NCI-H748 (cell line): ENCODE measurements around the gene JADE3.

ENCODE experiments used
- DNase-seq: peaks from one replicate; lab custom pipeline; 2025; ENCODE audit not compliant: unreplicated experiment; lab: John Stamatoyannopoulos, UW

The JADE3 gene

DNA sequence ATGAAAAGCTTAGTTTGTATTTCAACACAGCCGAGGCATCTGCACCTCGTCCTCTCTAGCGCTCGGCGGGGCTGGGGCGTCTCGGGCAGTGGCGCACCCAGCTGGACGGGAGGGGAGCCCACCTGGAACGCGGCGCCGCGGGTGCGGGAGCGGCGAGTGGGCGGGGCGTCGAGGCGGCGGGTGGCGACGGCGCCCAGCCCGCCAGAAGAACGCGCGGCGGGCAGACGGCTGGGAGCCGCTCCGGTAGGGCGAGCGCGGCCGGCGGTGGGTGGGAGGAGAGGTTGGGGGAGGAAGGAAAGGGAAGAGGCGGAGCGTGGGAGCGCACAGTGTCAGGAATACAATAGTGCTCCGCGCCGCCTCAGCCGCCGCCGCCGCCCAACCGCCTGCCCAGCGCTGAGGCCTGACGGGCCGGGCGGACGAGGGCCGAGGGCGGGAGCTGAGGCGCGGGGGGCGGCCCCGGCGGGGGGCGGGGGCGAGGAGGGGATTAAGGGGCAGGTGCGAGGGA is at the start of gene JADE3:
Gene JADE3, plus strand, starts transcription at position 324 of the 505 bp plus-strand sequence. CDS start 72,474 bp downstream, outside the sequence.
- peak; percentile 85 for DNase-seq

- DNase-seq = no peak
Measured at GRCh38 chrX:46863072-46863471, 49.1 kb upstream of the JADE3 start.

DNA sequence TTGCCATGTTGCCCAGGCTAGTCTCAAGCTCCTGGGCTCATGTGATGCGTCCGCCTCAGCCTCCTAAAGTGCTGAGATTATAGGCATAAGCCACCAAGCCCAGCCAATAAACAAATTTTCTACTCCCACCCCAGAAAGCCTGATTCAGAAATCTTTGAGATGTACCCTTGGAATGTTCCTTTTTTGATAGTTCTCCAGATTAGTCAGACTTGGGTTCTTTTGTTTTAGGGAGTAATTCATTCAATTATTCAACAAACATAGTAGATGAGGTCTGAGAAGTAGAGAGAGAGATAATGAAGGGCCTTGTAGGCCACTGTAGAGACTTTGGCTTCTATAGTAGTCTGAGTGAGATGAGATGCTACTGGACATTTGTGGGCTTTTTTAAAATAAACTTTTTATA is 47.6 kb upstream of the JADE3 start:
- no peak for DNase-seq

DNA sequence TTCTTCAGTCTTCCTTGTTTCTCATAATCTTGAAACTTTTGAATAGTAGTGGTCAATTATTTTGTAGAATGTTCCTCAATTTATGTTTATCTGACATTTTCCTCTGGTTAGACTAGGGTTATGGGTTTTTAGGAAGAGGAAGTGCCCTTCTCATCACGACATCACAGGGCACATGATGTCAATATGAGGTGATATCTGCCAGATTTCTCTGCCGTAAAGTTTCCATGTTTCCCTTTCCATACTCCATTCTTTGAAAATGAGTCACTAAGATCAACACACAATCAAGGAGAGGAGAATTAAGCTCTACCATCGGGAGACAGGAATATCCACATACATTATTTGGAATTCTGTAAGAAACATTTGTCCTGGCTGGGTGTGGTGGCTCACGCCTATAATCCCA is 46.9 kb upstream of the JADE3 start:
- no peak for DNase-seq

GRCh38 chrX:46866726-46867125 is 45.5 kb upstream of the JADE3 start:
- no peak for DNase-seq

- DNase-seq = no peak
Measured at GRCh38 chrX:46873746-46874145, 38.5 kb upstream of the JADE3 start.

DNA sequence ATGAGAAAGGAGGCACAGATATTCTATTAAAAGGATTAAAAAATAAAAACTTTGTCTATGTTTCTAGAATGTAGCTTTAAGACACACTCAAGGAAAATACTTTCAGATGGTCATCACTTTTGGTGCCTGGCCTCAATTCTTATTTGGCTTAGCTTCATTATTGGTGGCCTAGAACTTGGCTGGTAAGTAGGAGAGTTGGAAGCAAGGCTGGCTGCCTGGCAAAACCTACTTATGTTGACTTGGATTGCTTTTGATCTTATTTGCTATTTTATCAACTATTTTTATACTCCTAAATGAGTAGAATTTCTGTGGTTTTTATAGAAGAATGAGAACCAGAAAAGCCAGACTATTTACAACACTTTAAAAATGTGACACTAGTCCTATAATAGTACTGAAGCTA is 35.3 kb upstream of the JADE3 start:
- no peak for DNase-seq

DNA sequence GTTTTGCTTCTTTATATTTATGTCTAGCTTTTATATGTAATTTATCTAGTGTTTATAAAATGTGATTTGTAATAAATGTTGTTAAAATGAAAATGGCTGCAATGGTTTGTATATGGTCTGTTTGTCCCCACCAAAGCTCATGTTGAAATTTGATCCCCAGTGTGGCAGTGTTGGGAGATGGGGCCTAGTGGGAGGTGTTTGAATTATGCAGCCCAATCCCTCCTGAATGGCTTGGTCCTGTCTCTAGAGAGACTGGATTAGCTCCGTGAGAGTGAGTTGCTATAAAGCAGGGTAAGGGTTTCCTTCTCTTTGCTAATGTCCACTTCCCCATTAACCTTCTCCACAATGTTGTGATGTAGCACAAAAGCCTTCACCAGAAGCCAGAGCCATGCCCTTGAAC is 30.0 kb upstream of the JADE3 start:
- no peak for DNase-seq

DNA sequence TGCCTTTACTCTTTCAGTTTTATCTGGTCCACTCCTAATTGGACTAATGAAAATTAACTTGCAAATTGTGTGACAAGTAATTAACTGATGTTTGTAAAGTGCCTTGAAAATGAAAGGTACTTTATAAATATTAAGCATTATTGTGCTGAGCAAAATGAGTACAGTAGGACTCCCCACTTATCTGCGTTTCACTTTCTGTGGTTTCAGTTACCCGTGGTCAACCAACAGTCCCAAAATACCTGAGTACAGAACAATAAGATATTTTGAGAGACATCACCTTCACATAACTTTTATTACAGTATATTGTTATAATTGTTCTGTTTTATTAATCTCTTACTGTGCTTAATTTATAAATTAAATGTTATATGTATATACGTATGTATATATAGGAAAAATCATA is 27.4 kb upstream of the JADE3 start:
- DNase-seq = no peak

GRCh38 chrX:46898207-46898606 is 14.0 kb upstream of the JADE3 start:
- no peak for DNase-seq

DNA sequence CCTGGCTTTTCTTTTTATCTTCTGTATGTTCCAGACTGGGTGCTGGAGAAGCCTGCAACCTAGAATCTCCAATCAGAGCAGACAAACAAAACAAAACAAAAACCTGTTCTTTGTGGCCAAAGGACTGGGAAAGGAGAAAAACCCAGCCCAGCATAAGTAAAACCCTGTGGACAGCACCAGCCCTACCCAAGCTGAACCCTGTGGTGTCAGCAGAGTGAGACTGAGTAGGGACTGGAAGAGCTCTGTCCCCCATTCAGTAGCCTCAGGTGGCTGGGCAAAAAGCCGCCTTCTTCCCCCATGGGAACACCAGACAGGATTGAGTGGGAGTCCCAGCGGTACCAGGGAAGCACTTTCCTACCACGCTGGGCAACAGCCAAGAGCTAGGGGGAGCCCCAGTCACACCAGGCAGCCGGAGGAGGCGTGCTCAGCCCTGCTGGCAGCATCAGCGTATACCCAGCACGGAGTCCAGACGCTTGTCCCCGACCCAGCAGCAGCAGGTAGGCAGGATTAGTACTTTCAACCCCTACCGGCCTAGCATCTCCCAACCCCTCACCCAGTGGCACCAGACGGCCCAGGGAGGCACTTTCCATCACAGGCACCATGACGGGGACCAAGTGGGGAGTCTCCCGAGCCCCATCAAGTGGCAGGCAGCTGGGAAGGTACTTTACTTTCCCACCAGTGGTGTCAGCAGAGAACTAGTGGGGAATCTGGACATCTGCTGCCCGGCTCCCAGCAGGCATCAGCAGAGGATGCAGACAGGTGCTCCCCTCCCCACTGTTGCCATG is 8.6 kb upstream of the JADE3 start:
- peak; percentile 86 for DNase-seq

- no peak for DNase-seq
Measured at GRCh38 chrX:46904626-46905025, 7.6 kb upstream of the JADE3 start.

GRCh38 chrX:46910415-46910814 is 1.8 kb upstream of the JADE3 start:
- no peak for DNase-seq

- peak; percentile 54 for DNase-seq
Measured at GRCh38 chrX:46912603-46913491, 626 bp downstream of the JADE3 start.

GRCh38 chrX:46913667-46914066 is 1.4 kb downstream of the JADE3 start:
- DNase-seq = peak; percentile 22

GRCh38 chrX:46916273-46916672 is 4.1 kb downstream of the JADE3 start:
- DNase-seq = no peak

DNA sequence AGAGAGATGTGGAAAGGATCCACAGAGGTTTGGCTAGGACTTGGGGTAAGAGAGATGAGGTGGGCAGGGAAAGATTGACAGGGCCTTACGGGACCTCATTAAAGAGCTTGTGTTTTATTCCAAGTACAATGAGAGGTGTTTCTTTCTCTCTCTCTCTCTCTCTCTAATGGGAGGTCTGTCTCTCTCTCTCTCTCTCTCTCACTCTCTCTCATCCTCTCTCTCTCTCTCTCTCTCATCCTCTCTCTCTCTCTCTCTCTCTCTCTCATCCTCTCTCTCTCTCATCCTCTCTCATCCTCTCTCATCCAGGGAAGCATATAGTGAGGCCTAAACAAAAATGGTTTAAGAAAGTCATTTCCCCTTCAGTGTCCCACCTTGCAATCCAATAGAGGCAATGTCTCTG is 5.4 kb downstream of the JADE3 start:
- no peak for DNase-seq

- no peak for DNase-seq
Measured at GRCh38 chrX:46918434-46918833, 6.2 kb downstream of the JADE3 start.

DNA sequence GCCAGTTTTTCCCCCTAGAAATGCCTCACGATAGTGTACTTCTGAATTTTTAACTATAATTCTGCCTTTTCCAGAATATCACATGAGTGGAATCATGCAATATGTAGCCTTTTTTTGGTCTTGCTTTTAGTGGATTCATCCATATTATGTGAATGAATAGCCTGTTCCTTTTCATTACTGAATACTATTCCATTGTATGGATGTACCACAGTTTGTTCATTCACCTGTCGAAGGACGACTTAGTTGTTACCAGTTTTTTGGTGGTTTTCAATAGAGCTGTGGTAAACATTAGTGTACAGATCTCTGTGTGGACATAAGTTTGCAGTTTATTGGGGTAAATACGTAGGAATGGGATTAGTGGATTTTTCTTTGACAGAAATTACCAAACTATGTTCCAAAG is 8.0 kb downstream of the JADE3 start:
- DNase-seq = no peak

DNA sequence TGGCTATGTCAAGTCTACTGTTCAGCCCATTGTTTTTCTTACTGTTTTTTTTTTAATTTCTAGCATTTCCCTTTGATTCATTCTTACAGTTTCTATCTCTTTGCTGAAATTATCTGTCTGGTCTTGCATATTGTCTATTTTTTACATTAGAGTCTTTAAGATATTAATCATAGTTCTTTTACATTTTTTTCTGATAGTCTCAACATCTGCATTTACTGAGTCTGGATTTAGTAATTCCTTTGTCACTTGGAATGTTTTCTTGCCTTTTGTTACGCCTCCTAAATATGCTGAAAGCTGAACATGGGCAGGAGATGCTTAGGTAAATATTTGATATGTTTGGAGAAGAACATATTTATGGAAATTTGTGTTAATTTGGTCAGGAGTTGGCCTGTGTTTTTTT is 10.4 kb downstream of the JADE3 start:
- no peak for DNase-seq

DNA sequence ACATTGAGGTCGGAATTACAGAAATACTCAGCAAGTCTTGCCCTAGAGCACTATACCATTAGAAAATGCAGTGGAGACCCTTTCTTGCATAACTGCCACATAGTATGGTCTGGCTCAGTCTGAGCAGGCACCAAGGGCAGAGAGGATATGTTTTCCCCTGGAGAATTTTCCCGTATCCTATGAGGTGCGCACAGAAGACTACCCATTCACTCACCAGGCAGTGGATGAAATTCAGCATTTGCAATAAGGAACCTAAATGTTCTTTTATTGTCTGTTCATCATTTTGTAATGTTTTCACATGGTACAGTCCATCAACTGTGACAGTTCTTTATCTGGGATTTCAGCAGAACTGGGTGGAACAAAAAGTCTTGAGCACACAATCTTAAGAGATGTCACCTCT is 15.5 kb downstream of the JADE3 start:
- DNase-seq = no peak
